ENCODE results near the gene SYN1. TPM values are rescaled to one million over a fixed set of nuclear protein-coding genes. Genes with fewer than 3 reads are reported as not detected.

SYN1 gene
- total RNA-seq, 4 donors from 2014 or later: 0.31 TPM; not detected in 3

- H3K9me3 ChIP-seq: no peaks in the 10 kb centered on the region
- WGBS, 2 donors: 10 to 36% methylated on average over 10 to 21 of the region's 28 CpGs
- no peaks in the 10 kb centered on the region for H3K27me3 ChIP-seq
- intact Hi-C loops (cut with DNase I): no loop called here
- H3K4me1 ChIP-seq: peaks cover 5 to 28% (median 7%) of the 10 kb centered on the region in 3 donors
- H3K27ac ChIP-seq: peak within 1 kb of the TSS; percentile 67 to 93 (median 82)
- peak in 1 of 4 donors; percentile 44 for TF ChIP-seq POLR2A (IDR thresholded peaks at IDR 0.05)
- TF ChIP-seq CTCF (IDR thresholded peaks at IDR 0.05): no peak
- peak within 1 kb of the TSS; percentile 24 to 72 (median 48) for H3K4me3 ChIP-seq
- no peaks in the 10 kb centered on the region for H3K36me3 ChIP-seq
- DNase-seq: peak; percentile 49
These were observed 37.7 kb downstream of the SYN1 start, which contains the start of gene TIMP1 for GRCh38 chrX:47581731-47582647. TSS of gene TIMP1 (plus strand) at chrX:47582436. CDS start at chrX:47583416, 980 bp downstream.

GRCh38 chrX:47579537-47579936, 40.1 kb downstream of the SYN1 start:
- Histone ChIP-seq H3K36me3 (no peaks in the 10 kb centered on the region), H3K27me3 (no peaks in the 10 kb centered on the region), H3K27ac (peak overlapping the region in 1 of 4 donors; percentile 9), H3K4me1 (peaks cover 5 to 26% (median 7%) of the 10 kb centered on the region in 3 donors), H3K4me3 (no peak overlapping the region), H3K9me3 (no peaks in the 10 kb centered on the region)
- no peak for DNase-seq
- TF ChIP-seq POLR2A (IDR thresholded peaks at IDR 0.05): no peak
- no peak for TF ChIP-seq CTCF (IDR thresholded peaks at IDR 0.05)
- WGBS, 2 donors: 17 to 40% methylated on average over 5 to 7 of the region's 9 CpGs
- intact Hi-C loops (cut with DNase I): no loop called here

- 80 to 92% methylated on average over 1 to 2 of the region's 16 CpGs for WGBS, 2 donors
- H3K4me1 ChIP-seq: peaks cover 5 to 34% (median 10%) of the 10 kb centered on the region in 3 donors
- H3K27me3 ChIP-seq: no peaks in the 10 kb centered on the region
- no peak for DNase-seq
- intact Hi-C loops (cut with DNase I): no loop called here
- no peaks in the 10 kb centered on the region for H3K9me3 ChIP-seq
- H3K4me3 ChIP-seq: no peak overlapping the region
- H3K27ac ChIP-seq: no peak overlapping the region
- TF ChIP-seq POLR2A (IDR thresholded peaks at IDR 0.05) (no peak), CTCF (IDR thresholded peaks at IDR 0.05) (no peak)
- no peaks in the 10 kb centered on the region for H3K36me3 ChIP-seq
These were observed 41.0 kb downstream of the SYN1 start for GRCh38 chrX:47578692-47579091.

DNA sequence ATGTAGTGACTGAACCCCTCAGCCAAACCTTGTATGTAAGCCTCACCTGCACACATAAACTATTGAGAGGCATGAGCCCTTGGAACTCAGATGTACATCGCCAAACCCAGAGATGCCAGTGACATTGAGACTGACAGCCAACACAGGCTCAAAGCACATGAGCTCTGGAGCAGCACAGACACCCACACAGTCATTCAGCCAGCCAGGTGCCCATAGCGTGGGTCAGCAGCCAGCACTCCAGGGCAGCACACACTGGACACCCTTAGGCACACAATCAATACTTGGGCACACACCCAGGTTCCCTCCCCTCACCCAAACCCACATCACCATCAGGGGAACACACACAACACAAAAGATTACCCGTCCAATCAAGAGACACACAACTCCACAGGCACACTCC, 41.8 kb downstream of the SYN1 start:
- Histone ChIP-seq H3K27me3 (no peaks in the 10 kb centered on the region), H3K36me3 (no peaks in the 10 kb centered on the region), H3K9me3 (no peaks in the 10 kb centered on the region), H3K4me3 (no peak overlapping the region), H3K4me1 (peaks cover 3 to 34% (median 5%) of the 10 kb centered on the region in 3 donors), H3K27ac (no peak overlapping the region)
- no peak for TF ChIP-seq CTCF (IDR thresholded peaks at IDR 0.05)
- TF ChIP-seq POLR2A (IDR thresholded peaks at IDR 0.05): no peak
- DNase-seq: no peak
- 33 to 60% methylated on average over 1 of the region's 3 CpGs for WGBS, 2 donors
- intact Hi-C loops (cut with DNase I): no loop called here

DNA sequence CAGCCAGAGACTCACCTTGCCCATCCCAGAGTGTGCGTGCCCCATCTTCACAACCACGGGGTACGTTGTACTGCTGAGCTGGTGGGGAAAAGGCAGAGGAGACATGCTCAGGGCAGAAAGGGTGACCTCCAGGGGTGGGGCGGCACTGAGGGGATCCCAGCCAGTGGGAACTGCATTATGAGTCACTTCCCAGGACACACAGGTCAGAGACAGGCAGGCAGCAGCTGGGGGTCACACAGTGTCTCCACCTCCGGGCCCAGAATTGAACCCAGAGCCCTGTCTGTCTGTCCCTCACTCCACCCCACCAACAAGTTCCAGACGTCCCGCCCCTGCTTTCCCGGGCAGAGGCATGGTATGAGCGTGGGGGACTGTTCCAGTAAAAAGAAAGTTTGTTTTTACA, 42.2 kb downstream of the SYN1 start:
- Histone ChIP-seq H3K4me3 (no peak overlapping the region), H3K36me3 (no peaks in the 10 kb centered on the region), H3K27ac (no peak overlapping the region), H3K9me3 (no peaks in the 10 kb centered on the region), H3K27me3 (no peaks in the 10 kb centered on the region), H3K4me1 (peaks cover 3 to 32% (median 5%) of the 10 kb centered on the region in 3 donors)
- intact Hi-C loops (cut with DNase I): no loop called here
- DNase-seq: no peak
- 36% methylated on average over 4 of the region's 9 CpGs; no CpG with 5 or more reads in 1 of the 2 donors for WGBS, 2 donors
- TF ChIP-seq CTCF (IDR thresholded peaks at IDR 0.05) (no peak), POLR2A (IDR thresholded peaks at IDR 0.05) (no peak)
